IPS-NIHi7 (cell line): ENCODE measurements around the gene MSL1.
"Not testable (repeated sequence)": the region's sequence is repeated elsewhere in the genome, so short reads cannot be mapped to it uniquely, and the experiment has no call there.

Experiments
- DNase-seq: peaks from one replicate; pipeline ENCODE4 v3.0.0; 2012; ENCODE audit warnings: mixed read lengths; ENCODE audit errors: extremely low spot score

The MSL1 gene

GRCh38 chr17:40130352-40131042, 8.7 kb downstream of the MSL1 start:
- no peak for DNase-seq

GRCh38 chr17:40134184-40134583, 12.4 kb downstream of the MSL1 start:
- DNase-seq = no peak

- no peak for DNase-seq
Measured at GRCh38 chr17:40135817-40136216, 14.0 kb downstream of the MSL1 start.

- peak; percentile 12 for DNase-seq
Measured at GRCh38 chr17:40139566-40140058, 17.8 kb downstream of the MSL1 start.

DNA sequence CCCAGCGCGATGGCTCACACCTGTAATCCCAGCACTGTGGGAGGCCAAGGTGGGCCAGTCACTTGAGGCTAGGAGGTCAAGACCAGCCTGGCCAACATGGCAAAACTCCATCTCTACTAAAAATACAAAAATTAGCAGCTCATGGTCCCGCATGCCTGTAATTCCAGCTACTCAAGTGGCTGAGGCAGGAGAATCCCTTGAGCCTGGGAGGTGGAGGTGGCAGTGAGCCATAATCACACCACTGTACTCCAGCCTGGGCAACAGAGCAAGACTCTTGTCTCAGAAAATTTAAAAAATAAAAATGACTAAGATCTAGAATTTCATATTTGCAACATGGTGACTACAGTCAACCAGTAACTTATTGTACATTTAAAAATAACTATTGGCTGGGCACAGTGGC, 21.4 kb downstream of the MSL1 start:
- DNase-seq = not testable (repeated sequence)

DNA sequence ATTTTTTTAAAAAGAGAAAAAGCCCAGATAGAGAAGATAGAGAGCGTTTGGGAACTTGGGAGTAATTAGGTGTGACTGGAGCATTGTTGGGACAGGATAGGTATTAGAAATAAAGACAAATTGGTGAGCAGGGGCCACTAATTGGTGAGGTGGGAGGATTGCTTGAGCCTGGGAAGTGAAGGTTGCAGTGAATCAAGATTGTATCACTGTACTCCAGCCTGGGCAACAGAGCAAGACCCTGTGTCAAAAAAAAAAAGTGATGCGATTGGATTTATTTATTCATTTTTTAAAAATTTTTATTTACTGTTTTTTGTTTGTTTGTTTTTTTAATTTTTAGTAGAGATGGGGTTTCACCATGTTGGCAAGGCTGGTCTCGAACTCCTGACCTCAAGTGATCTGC, 23.7 kb downstream of the MSL1 start:
- no peak for DNase-seq

GRCh38 chr17:40148527-40148926, 26.8 kb downstream of the MSL1 start:
- DNase-seq = no peak

GRCh38 chr17:40150276-40150675, 28.5 kb downstream of the MSL1 start:
- no peak for DNase-seq

GRCh38 chr17:40151414-40151963, 29.7 kb downstream of the MSL1 start:
- no peak for DNase-seq

DNA sequence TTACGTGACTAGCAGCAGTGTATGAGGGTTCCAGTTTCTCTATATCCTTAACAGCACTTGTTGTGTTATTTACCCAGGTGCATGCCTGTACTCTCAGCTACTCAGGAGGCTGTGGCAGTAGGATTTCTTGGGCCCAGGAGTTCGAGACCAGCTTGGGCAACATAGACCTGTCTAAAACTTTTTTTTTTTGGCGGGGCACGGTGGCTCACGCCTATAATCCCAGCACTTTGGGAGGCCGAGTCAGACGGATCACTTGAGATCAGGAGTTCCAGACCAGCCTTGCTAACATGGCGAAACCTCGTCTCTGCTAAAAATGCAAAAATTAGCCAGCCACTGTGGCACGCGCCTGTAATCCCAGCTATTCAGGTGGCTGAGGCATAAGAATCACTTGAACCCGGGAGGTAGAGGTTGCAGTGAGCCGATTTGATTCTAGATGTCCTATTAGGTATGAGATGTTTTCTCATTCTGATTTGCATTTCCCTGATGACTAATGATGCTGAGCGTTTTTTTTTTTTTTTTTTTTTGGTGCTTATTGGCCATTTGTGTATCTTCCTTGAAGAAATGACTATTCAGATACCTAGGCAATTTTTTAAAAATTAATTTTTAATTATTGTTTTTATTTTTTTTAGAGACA, 31.9 kb downstream of the MSL1 start:
- no peak for DNase-seq

GRCh38 chr17:40157973-40158372, 36.2 kb downstream of the MSL1 start:
- DNase-seq = no peak

DNA sequence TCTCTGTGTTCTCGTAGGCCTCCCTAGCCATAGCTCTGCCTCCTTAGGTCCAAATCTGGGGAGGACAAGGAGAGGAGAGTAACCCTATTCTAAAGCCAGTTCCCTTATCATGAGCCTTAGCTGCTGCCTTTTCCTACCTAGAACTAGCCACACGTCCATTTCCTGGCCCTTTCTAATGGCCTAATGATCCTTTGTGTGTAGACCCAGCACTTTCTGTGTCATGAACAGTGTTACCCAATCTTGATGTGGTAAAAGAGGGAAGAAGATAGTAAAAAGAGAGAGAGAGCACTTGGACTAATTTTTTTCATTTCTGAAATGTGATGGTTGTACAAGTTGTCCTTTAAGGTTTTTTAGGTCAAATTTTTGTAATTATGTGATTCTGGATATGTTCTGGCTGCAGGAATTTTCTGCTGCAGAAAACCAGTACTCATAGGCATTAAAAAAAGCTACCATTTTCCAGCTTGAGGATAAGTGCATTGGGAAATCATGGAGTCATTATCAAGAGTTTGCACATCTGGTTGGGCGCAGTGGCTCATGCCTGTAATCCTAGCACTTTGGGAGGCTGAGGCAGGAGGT, 36.8 kb downstream of the MSL1 start:
- DNase-seq = no peak

DNA sequence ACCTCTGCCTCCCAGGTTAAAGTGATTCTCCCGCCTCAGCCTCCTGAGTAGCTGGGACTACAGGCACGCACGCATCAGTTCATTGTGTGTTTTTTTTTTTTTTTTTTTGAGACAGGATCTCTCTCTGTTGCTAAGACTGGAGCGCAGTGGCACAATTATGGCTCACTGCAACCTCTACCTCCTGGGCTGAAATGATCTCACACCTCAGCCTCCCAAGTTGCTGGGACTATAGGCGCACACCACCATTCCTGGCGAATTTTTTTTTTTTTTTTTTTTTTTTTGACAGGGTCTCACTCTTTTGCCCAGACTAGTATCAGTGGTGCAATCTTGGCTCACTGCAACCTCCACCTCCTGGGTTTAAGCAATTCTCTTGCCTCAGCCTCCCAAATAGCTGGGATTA, 37.7 kb downstream of the MSL1 start:
- no peak for DNase-seq

DNA sequence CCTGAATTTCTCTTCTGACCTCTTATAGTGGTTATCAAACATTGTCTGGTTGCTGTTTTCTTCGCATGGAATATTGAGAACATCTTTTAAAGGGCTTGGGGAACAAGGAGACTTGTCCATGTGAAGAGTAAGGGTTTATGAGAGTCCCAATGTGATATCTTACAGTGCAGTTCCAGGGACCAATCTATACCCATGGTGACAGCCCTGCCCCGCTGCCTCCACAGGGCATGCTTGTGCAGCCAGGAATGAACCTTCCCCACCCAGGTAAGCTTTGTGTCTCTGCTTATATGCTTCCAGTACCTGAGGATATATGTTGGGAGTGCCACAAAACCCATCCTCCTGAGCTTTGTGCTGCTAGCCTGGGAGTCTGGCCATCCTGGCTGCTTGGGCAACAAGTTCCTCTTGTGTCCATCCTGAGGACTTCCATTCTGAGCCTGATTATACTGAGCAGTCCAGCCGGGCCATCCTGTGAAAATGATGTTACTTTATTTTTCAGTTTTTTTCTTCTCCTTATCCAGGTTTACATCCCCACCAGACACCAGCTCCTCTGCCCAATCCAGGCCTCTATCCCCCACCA, 46.0 kb downstream of the MSL1 start:
- DNase-seq = no peak

GRCh38 chr17:40168262-40168832, 46.6 kb downstream of the MSL1 start:
- DNase-seq = peak; percentile 74

- DNase-seq = no peak
Measured at GRCh38 chr17:40170325-40170724, 48.6 kb downstream of the MSL1 start.

DNA sequence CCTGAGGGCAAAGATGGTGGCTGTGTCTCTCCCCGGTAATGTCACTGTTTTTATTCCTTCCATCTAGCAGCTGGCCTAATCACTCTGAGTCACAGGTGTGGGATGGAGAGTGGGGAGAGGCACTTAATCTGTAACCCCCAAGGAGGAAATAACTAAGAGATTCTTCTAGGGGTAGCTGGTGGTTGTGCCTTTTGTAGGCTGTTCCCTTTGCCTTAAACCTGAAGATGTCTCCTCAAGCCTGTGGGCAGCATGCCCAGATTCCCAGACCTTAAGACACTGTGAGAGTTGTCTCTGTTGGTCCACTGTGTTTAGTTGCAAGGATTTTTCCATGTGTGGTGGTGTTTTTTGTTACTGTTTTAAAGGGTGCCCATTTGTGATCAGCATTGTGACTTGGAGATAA, 50.0 kb downstream of the MSL1 start:
- DNase-seq = no peak

DNA sequence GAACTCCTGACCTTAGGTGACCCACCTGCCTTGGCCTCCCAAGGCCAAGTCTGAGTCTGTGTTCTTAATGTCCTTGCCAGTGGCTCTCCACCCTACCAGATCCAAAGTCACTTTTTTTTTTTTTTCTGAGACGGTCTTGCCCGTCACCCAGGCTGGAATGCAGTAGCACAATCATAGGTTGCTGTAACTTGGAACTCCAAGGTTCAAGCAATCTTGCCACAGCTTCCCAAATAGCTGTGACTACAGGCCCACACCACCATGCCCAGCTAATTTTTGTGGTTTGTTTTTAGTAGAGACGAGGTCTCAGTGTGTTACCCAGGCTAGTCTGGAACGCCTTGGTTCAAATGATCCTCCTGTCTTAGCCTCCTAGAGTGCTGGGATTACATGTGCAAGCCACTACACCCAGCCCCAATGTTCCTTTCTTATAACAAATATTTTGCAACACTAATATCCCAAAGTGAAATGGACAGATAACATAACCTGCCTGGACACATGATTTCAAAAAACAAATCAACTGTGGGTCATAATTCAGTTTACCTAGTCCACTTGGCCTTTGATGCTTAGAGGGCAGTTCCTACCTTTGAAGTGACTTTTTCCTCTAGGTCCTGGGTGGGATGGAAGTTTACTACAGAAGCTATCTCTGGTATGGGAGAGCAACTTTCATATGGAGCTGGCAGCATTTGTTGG, 51.5 kb downstream of the MSL1 start:
- no peak for DNase-seq

GRCh38 chr17:40173778-40174135, 52.0 kb downstream of the MSL1 start:
- DNase-seq = no peak

- DNase-seq = no peak
Measured at GRCh38 chr17:40174514-40174913, 52.7 kb downstream of the MSL1 start.

GRCh38 chr17:40175928-40176753, 54.4 kb downstream of the MSL1 start:
- DNase-seq = no peak
